ENCODE measurements around the gene PRDX1.

The PRDX1 gene

GRCh38 chr1:45544530-45544929 is 22.8 kb upstream of the PRDX1 start:
- no peaks in the 10 kb centered on the region for H3K36me3 ChIP-seq
- H3K27me3 ChIP-seq, result no peaks in the 10 kb centered on the region
- no peak for TF ChIP-seq Cebpa-rat (IDR thresholded peaks at IDR 0.05)
- H3K4me1 ChIP-seq, result peaks cover 80 to 95% (median 86%) of the 10 kb centered on the region in 10 experiments
- H3K9me3 ChIP-seq (replicated peaks in 1 of 11), result peaks cover 0 to 5% (median 0%) of the 10 kb centered on the region in 11 experiments; a peak in 1 of 22 replicates
- H3K9ac ChIP-seq, result peak overlapping the region in 10 of 11 experiments; percentile 58 to 83 (median 78); a peak in 21 of 22 replicates
- H3K4me2 ChIP-seq, result peak overlapping the region; percentile 84 to 100 (median 94)
- H3K4me3 ChIP-seq, result peak overlapping the region in 9 of 10 experiments; percentile 22 to 60 (median 48); a peak in 16 of 20 replicates
- H4K20me1 ChIP-seq, result no peaks in the 10 kb centered on the region; a peak in 1 of 22 replicates
- H3K27ac ChIP-seq, result peak overlapping the region; percentile 54 to 97 (median 94); a peak in 21 of 22 replicates

DNA sequence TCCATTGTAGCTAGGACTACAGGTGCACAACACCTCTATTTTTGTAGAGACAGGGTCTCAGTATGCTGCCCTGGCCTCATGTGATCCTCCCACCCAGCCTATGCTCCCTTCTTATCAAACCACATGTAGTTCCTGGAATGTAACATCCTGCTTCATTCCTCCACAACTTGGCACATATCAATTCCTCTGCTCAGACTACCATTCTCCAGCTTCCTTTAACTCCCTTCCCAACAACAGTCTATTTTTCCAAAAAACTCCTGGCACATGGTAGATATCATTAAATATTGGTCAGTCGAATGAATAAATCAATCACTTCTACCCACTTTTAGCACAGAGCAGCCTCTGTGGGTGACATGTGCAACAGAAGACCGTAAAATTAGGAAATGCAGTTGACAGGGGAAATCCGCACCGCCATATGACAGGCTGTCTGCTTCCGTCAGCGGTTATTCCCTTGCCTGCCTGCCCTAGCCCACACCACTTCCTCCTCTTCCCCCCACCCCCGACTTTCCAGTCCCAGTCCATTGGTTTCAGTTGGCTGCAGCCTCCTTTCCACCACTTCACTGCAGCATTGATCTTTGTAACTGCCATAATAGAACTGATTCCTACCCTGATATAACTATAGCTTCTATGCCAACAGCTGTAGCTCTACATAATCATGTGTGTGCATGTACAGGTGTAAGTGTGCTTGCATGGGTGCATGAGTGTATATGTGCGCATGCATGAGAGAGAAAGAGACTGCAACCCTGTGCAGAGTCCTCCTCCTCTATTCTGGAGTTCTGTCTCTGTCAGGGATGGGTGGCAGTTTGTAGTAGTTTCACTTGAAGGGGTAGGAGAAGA is 22.1 kb upstream of the PRDX1 start:
- Histone ChIP-seq H3K27ac (peak overlapping the region; percentile 88 to 97 (median 94)), H3K4me3 (peak overlapping the region; percentile 22 to 60 (median 48); a peak in 17 of 20 replicates), H4K20me1 (no peaks in the 10 kb centered on the region; a peak in 1 of 22 replicates), H3K9ac (peak overlapping the region; percentile 74 to 83 (median 80); a peak in 21 of 22 replicates), H3K27me3 (no peaks in the 10 kb centered on the region), H3K4me2 (peak overlapping the region; percentile 84 to 100 (median 94)), H3K36me3 (no peaks in the 10 kb centered on the region), H3K9me3 (replicated peaks in 1 of 11) (peaks cover 0 to 5% (median 0%) of the 10 kb centered on the region in 11 experiments; a peak in 1 of 22 replicates), H3K4me1 (peaks cover 84 to 94% (median 88%) of the 10 kb centered on the region in 10 experiments)
- peak in 10 of 11 experiments; percentile 52 to 99 (median 92); a peak in 19 of 22 replicates for TF ChIP-seq Cebpa-rat (IDR thresholded peaks at IDR 0.05)

DNA sequence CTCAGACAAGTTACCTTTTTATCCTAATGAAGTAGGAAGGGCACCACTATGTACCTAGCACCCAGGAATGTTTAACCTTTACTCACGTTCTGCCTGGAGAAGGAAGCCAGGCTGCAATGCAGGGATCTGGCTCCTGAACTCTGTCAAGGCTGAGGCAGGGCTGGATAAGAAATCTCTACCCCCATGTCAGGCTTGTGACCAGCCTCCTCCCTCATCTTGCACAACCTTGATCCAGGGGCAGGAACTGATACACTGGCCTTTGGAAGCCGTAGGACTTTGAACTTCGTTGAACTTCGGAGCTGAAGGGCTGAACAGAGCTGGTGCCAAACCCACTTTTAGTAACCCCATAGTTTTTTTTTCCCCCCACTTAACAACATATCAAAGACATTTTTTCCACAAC is 20.9 kb upstream of the PRDX1 start:
- Histone ChIP-seq H3K36me3 (no peaks in the 10 kb centered on the region), H3K27me3 (no peaks in the 10 kb centered on the region), H3K4me3 (peak overlapping the region in 6 of 10 experiments; percentile 21 to 54 (median 36); a peak in 9 of 20 replicates), H3K9ac (peak overlapping the region; percentile 74 to 83 (median 80)), H3K4me2 (peak overlapping the region; percentile 84 to 100 (median 94)), H3K9me3 (replicated peaks in 1 of 11) (peaks cover 0 to 5% (median 0%) of the 10 kb centered on the region in 11 experiments; a peak in 1 of 22 replicates), H3K4me1 (peaks cover 82 to 97% (median 87%) of the 10 kb centered on the region in 10 experiments), H3K27ac (peak overlapping the region; percentile 88 to 97 (median 94)), H4K20me1 (no peaks in the 10 kb centered on the region; a peak in 1 of 22 replicates)
- TF ChIP-seq Cebpa-rat (IDR thresholded peaks at IDR 0.05), result peak in 10 of 11 experiments; percentile 29 to 79 (median 60); a peak in 13 of 22 replicates

- H3K9me3 ChIP-seq (replicated peaks in 1 of 11), result peaks cover 0 to 5% (median 0%) of the 10 kb centered on the region in 11 experiments; a peak in 1 of 22 replicates
- H3K9ac ChIP-seq, result peak overlapping the region; percentile 74 to 83 (median 80); a peak in 19 of 22 replicates
- peak overlapping the region; percentile 88 to 97 (median 94) for H3K27ac ChIP-seq
- peaks cover 77 to 97% (median 85%) of the 10 kb centered on the region in 10 experiments for H3K4me1 ChIP-seq
- no peaks in the 10 kb centered on the region for H3K27me3 ChIP-seq
- no peaks in the 10 kb centered on the region; a peak in 1 of 22 replicates for H4K20me1 ChIP-seq
- H3K4me3 ChIP-seq, result peak overlapping the region in 2 of 10 experiments; percentile 14 to 24; a peak in 2 of 20 replicates
- no peaks in the 10 kb centered on the region for H3K36me3 ChIP-seq
- TF ChIP-seq Cebpa-rat (IDR thresholded peaks at IDR 0.05), result no peak
- H3K4me2 ChIP-seq, result peak overlapping the region; percentile 84 to 100 (median 94)
Observed at GRCh38 chr1:45541193-45541592, 19.5 kb upstream of the PRDX1 start.

DNA sequence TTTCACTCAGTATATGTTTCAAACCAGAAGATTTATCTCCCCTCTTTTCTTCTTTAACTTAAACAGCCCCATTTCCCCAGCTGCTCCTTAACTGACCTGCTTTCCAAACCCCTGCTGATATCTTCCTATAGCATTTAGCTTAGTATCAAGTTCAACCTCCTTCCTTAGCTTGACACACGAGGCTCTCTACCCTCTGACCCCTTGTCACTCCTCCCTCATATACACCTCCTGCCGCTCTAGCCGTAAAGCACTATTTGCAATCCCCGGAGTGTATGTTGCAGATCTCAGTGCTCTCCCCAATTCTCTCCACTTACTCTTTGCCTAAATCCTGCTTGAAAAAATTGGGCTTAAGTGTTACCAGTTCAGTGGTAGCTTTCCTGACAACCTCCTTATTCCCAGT is 15.2 kb upstream of the PRDX1 start:
- peak overlapping the region in 10 of 11 experiments; percentile 3 to 39 (median 20); a peak in 12 of 22 replicates for H3K4me2 ChIP-seq
- H3K4me1 ChIP-seq, result peaks cover 42 to 87% (median 52%) of the 10 kb centered on the region in 10 experiments
- H3K27me3 ChIP-seq, result no peaks in the 10 kb centered on the region
- no peak overlapping the region for H3K9ac ChIP-seq
- H3K4me3 ChIP-seq, result no peak overlapping the region
- TF ChIP-seq Cebpa-rat (IDR thresholded peaks at IDR 0.05), result no peak
- H3K27ac ChIP-seq, result no peak overlapping the region
- H3K36me3 ChIP-seq, result no peaks in the 10 kb centered on the region
- H3K9me3 ChIP-seq (replicated peaks in 1 of 11), result peaks cover 0 to 5% (median 0%) of the 10 kb centered on the region in 11 experiments; a peak in 1 of 22 replicates
- H4K20me1 ChIP-seq, result no peaks in the 10 kb centered on the region

DNA sequence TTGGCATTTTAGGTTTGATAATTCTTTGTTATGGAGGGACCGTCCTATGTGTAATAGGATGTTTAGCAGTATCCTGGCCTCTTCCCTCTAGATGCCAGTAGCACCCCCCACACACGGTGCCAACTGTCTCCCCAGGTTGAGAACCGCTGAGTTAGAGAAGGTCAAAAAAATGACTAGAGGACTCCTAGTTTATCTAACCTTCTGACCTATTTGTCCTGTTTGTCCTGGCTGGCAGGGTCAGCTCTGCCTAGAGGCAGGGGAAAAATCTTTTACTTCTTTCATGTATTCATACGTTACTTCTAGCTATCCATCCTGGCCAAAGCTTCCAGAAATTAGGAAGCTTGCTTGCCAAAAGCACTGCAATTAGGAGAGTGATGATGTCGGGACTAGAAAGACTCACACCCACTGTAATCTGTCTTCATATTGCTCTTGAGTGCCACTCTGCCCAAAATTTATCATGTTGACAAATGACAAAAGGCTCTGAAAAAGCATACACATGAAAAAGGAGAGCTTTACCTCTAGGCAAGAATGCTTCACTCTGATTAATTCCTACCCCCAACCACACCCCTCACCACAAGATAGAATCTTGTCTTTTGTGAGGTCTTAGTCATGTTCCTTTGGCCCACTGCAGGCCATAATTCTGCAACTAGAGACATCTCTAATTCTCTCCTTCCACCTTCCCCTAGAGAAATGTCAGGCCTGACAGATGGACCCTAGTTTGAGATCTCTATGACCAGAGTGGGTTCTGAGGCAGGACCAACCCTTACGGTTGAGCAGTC is 14.5 kb upstream of the PRDX1 start:
- H3K27ac ChIP-seq, result no peak overlapping the region
- peaks cover 0 to 5% (median 0%) of the 10 kb centered on the region in 11 experiments; a peak in 1 of 22 replicates for H3K9me3 ChIP-seq (replicated peaks in 1 of 11)
- no peaks in the 10 kb centered on the region for H3K36me3 ChIP-seq
- H3K4me2 ChIP-seq, result peak overlapping the region; percentile 2 to 39 (median 21); a peak in 14 of 22 replicates
- no peak overlapping the region for H3K9ac ChIP-seq
- no peaks in the 10 kb centered on the region for H3K27me3 ChIP-seq
- peaks cover 35 to 87% (median 52%) of the 10 kb centered on the region in 10 experiments for H3K4me1 ChIP-seq
- TF ChIP-seq Cebpa-rat (IDR thresholded peaks at IDR 0.05), result no peak
- H3K4me3 ChIP-seq, result no peak overlapping the region
- H4K20me1 ChIP-seq, result no peaks in the 10 kb centered on the region

DNA sequence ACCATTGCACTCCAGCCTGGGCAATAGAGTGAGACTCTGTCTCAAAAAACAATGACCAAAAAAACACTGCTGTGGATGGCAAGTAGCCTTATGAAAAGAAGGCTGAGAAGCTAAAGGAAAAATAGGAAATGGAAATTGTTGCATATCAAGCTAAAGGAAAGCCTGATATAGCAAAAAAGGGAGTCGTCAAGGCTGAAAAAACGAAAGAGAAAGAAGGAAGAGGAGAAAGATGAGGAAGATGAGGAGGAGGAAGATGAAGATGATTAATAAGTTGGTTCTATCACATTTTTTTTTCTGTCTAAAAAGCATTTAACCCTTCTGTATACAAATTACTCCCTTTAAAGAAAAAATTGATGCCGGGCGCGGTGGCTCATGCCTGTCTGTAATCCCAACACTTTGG is 10.2 kb upstream of the PRDX1 start:
- Histone ChIP-seq H3K4me3 (no peak overlapping the region), H3K4me2 (peak overlapping the region in 9 of 11 experiments; percentile 7 to 73 (median 51); a peak in 18 of 22 replicates), H3K9me3 (replicated peaks in 1 of 11) (no peaks in the 10 kb centered on the region), H3K27ac (peak overlapping the region in 4 of 11 experiments; percentile 6 to 17 (median 11); a peak in 3 of 22 replicates), H4K20me1 (no peaks in the 10 kb centered on the region), H3K36me3 (no peaks in the 10 kb centered on the region), H3K4me1 (peaks cover 11 to 63% (median 26%) of the 10 kb centered on the region in 10 experiments; a peak in 19 of 20 replicates), H3K9ac (no peak overlapping the region), H3K27me3 (no peaks in the 10 kb centered on the region)
- no peak for TF ChIP-seq Cebpa-rat (IDR thresholded peaks at IDR 0.05)

- no peak overlapping the region for H3K27ac ChIP-seq
- no peak overlapping the region for H3K9ac ChIP-seq
- no peaks in the 10 kb centered on the region for H3K36me3 ChIP-seq
- H3K9me3 ChIP-seq (replicated peaks in 1 of 11), result no peaks in the 10 kb centered on the region
- no peaks in the 10 kb centered on the region for H4K20me1 ChIP-seq
- TF ChIP-seq Cebpa-rat (IDR thresholded peaks at IDR 0.05), result no peak
- H3K4me1 ChIP-seq, result peaks cover 9 to 64% (median 22%) of the 10 kb centered on the region in 10 experiments
- peak overlapping the region in 3 of 11 experiments; percentile 28 to 68 (median 59); a peak in 4 of 22 replicates for H3K4me2 ChIP-seq
- no peaks in the 10 kb centered on the region for H3K27me3 ChIP-seq
- H3K4me3 ChIP-seq, result no peak overlapping the region
Observed at GRCh38 chr1:45530632-45531135, 9.0 kb upstream of the PRDX1 start.
